GM18858 (cell line): ENCODE results near the gene RIPPLY3.

Experiments used
- ATAC-seq: cut with Tn5 transposase; IDR thresholded peaks from one replicate; pipeline ENCODE4 v1.9.1; 2021; ENCODE audit not compliant: unreplicated experiment

RIPPLY3 gene

DNA sequence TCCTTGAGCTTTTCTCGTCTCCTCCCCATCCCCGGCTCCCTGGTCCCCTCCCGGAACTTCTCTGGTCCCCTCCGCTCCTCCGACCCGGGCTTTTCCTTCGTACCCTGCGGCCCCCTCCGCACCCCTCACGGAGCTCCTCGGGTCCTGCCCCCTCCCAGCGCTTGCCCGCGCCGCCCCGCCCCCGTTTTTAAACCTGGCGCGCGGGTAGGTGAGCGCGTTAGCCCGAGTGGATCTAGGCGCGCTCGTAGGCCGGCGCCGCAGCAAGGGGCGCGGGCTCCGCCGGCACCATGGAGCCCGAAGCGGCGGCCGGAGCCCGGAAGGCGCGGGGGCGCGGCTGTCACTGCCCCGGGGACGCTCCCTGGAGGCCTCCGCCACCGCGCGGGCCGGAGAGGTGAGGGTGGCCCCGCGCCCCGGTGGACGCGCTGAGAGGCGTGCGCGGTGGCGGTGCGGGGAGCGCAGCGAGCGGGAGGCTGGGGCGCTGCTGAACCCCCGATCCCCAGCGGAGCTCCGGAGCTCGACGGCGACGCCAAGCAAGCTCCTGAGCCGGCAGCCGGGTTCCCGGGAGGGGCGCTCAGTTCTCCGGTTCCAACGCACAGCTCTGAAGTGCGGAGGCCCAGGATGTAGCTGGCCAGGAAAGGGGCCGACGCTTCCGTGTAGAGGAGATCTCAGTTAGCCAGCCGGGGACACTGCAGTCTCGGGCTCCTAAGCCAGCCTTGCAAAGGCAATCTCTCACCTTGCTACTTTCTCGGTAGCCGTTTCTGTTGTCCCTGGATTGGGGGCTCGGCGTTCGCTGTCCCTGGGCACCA, at the start of gene RIPPLY3:
Gene RIPPLY3, plus strand, starts transcription at position 217 of the 806 bp plus-strand sequence. Its CDS starts 71 bp downstream, at position 288.
- no peak for ATAC-seq

DNA sequence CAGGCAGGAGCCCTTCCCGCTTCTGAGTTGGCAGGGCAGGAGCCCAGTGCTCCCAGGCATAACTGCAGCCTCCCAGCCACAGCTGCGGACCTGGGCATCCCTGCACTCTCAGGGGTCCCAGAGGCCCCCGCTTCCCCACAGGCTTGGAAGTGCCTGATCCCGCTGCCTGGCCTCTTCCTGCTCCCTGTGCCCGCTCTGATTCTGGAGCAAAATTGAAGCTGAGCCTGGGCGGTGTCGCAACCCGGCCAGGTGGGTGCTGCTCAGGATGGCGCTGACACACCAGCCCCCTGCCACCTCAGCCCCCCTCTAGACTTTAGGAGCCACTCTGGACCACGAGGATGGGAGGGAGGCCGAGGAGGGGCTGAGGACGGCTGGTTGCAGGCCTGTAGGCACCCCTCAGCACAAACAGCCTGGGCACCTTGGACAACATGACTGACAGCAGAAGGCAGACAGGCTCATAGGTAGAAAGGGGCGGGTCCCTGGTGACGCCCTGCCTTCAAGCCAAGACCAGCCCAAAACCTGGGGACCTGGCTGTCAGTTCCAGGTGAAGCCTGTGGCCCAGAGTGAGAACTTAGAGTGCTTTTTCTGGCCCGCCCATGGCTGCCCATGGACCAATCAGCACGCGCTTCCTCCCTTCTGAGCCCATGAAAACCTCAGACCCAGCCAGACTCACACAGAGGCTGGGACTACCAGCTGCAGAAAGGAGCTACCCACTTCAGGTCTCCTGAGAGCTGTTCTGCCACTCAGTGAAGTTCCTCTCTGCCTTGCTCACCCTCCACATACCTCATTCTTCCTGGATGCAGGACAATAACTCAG, 47.3 kb upstream of the RIPPLY3 start:
- ATAC-seq: no peak

- ATAC-seq: no peak
Measured at GRCh38 chr21:36960676-36961284, 45.7 kb upstream of the RIPPLY3 start.

- no peak for ATAC-seq
Measured at GRCh38 chr21:36962098-36962780, 44.3 kb upstream of the RIPPLY3 start.

GRCh38 chr21:36964398-36964797, 42.1 kb upstream of the RIPPLY3 start:
- no peak for ATAC-seq

- ATAC-seq: no peak
Measured at GRCh38 chr21:36964827-36965719, 41.4 kb upstream of the RIPPLY3 start.

GRCh38 chr21:36965720-36966065, 40.8 kb upstream of the RIPPLY3 start:
- ATAC-seq: no peak

GRCh38 chr21:36966066-36966820, 40.3 kb upstream of the RIPPLY3 start, which contains the start of gene HLCS:
Gene HLCS (minus strand): TSS chr21:36966669. CDS start chr21:36966638, 31 bp downstream.
- ATAC-seq: peak; percentile 62

- ATAC-seq: no peak
Measured at GRCh38 chr21:36966821-36967768, 39.4 kb upstream of the RIPPLY3 start.

GRCh38 chr21:36968414-36968813, 38.1 kb upstream of the RIPPLY3 start:
- no peak for ATAC-seq

- no peak for ATAC-seq
Measured at GRCh38 chr21:36968976-36969375, 37.5 kb upstream of the RIPPLY3 start.

GRCh38 chr21:36973986-36974850, 32.3 kb upstream of the RIPPLY3 start:
- no peak for ATAC-seq

GRCh38 chr21:36974851-36975192, 31.7 kb upstream of the RIPPLY3 start:
- no peak for ATAC-seq

DNA sequence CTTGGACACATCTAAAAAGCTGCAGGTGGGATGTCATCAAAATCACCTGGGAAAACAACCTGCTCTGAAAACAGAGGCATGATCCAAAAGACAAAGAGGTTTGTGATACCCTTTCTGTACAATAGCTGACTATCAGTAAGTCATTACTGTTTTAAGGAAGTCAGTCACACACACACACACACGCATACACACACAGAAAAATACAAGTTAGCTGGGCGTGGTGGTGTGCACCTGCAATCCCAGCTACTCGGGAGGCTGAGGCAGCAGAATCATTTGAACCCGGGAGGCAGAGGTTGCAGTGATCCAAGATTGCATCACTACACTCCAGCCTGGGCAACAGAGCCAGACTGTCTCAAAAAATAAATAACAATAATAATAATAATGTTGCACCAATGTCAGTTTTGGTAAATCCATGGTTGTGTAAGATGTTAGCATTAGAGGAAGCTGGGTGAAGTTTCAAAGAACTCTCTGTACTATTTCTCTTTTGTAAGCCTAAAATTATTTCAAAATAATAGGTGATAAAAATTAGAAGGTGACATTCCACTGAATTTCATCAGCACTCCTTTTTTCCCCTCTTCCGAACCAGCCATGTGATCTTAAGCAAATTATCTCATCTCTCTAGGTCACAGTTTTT, 30.2 kb upstream of the RIPPLY3 start:
- no peak for ATAC-seq

GRCh38 chr21:36976882-36977651, 29.4 kb upstream of the RIPPLY3 start:
- peak; percentile 60 for ATAC-seq
